OCI-LY7 (cell line): ENCODE data around the gene LRRC28. TPM values are rescaled to one million over a fixed set of nuclear protein-coding genes. Genes with fewer than 3 reads are reported as not detected.

Source experiments
- BruUV-seq: library from RNA; stranded (reverse); fragments of 400-500 nt; replicated peaks from 2 replicates; lab custom pipeline; 2021; lab: Mats Ljungman, UMichigan
- CTCF ChIA-PET: fragments of 300-600 bp; sonication (Branson Sonifier 250); formaldehyde crosslinking; loops from one replicate; lab custom pipeline; 2022; ENCODE audit warnings: antibody characterized with exemption; ENCODE audit not compliant: unreplicated experiment; lab: Charles Lee
- POLR2A ChIA-PET: fragments of 300-600 bp; sonication (Branson Sonifier 250); formaldehyde crosslinking; loops from one replicate; lab custom pipeline; 2022; ENCODE audit warnings: antibody characterized with exemption; lab: Charles Lee
- DNase-seq: peaks from one replicate; pipeline ENCODE4 v3.0.0-alpha.2; 2015; ENCODE audit warnings: low spot score
- H2AFZ ChIP-seq: fragments of 200-600 bp; sonication (generic), shearing (Covaris generic); 2 replicates; pipeline ENCODE4 v1.6.1; 2014; ENCODE audit warnings: mild to moderate bottlenecking, antibody characterized with exemption, low read length, moderate library complexity
- H3K27ac ChIP-seq: fragments of 200-600 bp; sonication (generic); 2 replicates; pipeline ENCODE4 v1.5.1; 2014; ENCODE audit warnings: mixed run types, low read depth, mild to moderate bottlenecking, moderate library complexity, low read length, inconsistent platforms; ENCODE audit not compliant: poor library complexity, severe bottlenecking
- H3K36me3 ChIP-seq: fragments of 200-600 bp; sonication (generic); 2 replicates; pipeline ENCODE4 v1.6.1; 2014; ENCODE audit warnings: mild to moderate bottlenecking, antibody characterized with exemption, low read length, moderate library complexity, mixed read lengths; ENCODE audit not compliant: insufficient read depth
- H3K4me1 ChIP-seq: fragments of 200-600 bp; sonication (generic); 2 replicates; pipeline ENCODE4 v1.5.1; 2014; ENCODE audit warnings: mild to moderate bottlenecking, low read length; ENCODE audit not compliant: insufficient read depth, poor library complexity, severe bottlenecking
- H3K4me2 ChIP-seq: fragments of 200-600 bp; sonication (generic); 2 replicates; pipeline ENCODE4 v1.6.1; 2014; ENCODE audit warnings: mild to moderate bottlenecking, low read length
- H3K4me3 ChIP-seq: fragments of 200-600 bp; sonication (generic); 2 replicates; pipeline ENCODE4 v1.5.1; 2014; ENCODE audit warnings: mild to moderate bottlenecking, low read depth, low read length; ENCODE audit not compliant: poor library complexity, severe bottlenecking
- H3K79me2 ChIP-seq: fragments of 200-600 bp; sonication (generic); 2 replicates; pipeline ENCODE4 v1.6.1; 2016; ENCODE audit warnings: low read depth, mild to moderate bottlenecking, low read length, moderate library complexity, mixed read lengths; ENCODE audit not compliant: insufficient read depth
- H3K9me2 ChIP-seq: fragments of 200-600 bp; sonication (generic); 2 replicates; pipeline ENCODE4 v1.6.1; 2016; ENCODE audit warnings: mild to moderate bottlenecking, low read length, mixed read lengths; ENCODE audit not compliant: insufficient read depth
- H3K9me3 ChIP-seq: fragments of 200-600 bp; sonication (generic); 2 replicates; pipeline ENCODE4 v1.6.1; 2014; ENCODE audit warnings: mild to moderate bottlenecking, mixed run types, low read length, mixed read lengths
- H4K20me1 ChIP-seq: fragments of 200-600 bp; sonication (generic); 2 replicates; pipeline ENCODE4 v1.6.1; 2014; ENCODE audit warnings: mild to moderate bottlenecking, antibody characterized with exemption, low read length, moderate library complexity, mixed read lengths; ENCODE audit not compliant: insufficient read depth
- EZH2phosphoT487 ChIP-seq: fragments of 200-600 bp; sonication (generic); IDR thresholded peaks from 2 replicates; pipeline ENCODE4 v1.6.1; 2018; ENCODE audit warnings: low read depth, borderline replicate concordance, mild to moderate bottlenecking, mixed run types, antibody characterized with exemption, low read length, moderate library complexity, mixed read lengths
- intact Hi-C: fragments of 100-400 bp; cut with micrococcal nuclease; formaldehyde crosslinking; loops from one replicate; pipeline ENCODE4 v1.10.0; 2022; ENCODE audit not compliant: unreplicated experiment
- total RNA-seq, 2 experiments: library from RNA; depleted of rRNA in 1 of 2; stranded (reverse); fragments of >200 nt in 1 of 2; shearing (Covaris generic) in 1 of 2; gene quantifications; 2 replicates each; pipeline ENCODE4 v1.2.3, GENCODE V29; 2014 to 2022
- TF ChIP-seq, protein P1 (sequence below): fragments of 200-600 bp; sonication (generic); conservative IDR thresholded peaks from 2 replicates; pipeline ENCODE4 v1.5.1; 2014; ENCODE audit warnings: mild to moderate bottlenecking, antibody characterized with exemption, low read length, moderate library complexity, mixed read lengths

Gene LRRC28
- total RNA-seq, 2 experiments from 2014 or later: 25.7 to 30.2 TPM

DNA sequence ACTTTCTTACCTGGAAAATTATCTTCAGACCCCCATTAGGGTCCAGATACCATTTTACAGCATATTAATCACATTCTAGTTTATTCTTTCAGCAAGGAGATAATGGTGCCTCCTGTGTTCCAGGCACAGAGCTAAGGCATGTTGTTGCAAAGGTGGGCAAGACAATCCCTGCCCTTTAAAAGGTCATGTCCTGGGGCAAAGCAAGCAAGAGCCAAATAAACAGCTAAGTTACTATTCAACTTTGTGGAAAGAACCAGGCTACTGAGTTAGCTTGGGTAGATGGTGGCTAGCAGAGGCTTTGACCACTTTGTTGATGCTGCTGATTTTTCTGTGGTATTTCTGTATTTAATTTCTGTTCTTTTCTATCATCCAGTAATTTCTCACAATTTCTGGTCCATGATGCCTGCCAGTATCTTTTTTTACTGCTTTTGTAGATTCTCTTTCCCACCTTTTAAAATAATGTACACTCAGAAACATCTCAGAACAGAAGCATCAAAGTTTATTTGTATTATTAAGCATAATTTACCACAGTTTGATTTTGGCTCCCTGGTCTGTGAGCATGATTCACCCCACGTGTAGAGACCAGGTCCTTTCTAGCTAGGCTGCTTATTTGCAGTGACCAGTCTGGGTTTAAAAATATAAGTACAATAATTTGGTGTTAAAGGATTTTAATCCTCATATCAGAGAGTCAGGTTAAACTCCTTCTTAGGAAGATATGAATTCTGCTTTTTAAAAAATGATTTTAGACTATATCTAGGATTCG lies 71.5 kb downstream of the LRRC28 start:
- H3K4me3 ChIP-seq: no peak overlapping the region
- H3K79me2 ChIP-seq: no peaks in the 10 kb centered on the region
- no peak for TF ChIP-seq EZH2phosphoT487
- TF ChIP-seq, protein P1, sequence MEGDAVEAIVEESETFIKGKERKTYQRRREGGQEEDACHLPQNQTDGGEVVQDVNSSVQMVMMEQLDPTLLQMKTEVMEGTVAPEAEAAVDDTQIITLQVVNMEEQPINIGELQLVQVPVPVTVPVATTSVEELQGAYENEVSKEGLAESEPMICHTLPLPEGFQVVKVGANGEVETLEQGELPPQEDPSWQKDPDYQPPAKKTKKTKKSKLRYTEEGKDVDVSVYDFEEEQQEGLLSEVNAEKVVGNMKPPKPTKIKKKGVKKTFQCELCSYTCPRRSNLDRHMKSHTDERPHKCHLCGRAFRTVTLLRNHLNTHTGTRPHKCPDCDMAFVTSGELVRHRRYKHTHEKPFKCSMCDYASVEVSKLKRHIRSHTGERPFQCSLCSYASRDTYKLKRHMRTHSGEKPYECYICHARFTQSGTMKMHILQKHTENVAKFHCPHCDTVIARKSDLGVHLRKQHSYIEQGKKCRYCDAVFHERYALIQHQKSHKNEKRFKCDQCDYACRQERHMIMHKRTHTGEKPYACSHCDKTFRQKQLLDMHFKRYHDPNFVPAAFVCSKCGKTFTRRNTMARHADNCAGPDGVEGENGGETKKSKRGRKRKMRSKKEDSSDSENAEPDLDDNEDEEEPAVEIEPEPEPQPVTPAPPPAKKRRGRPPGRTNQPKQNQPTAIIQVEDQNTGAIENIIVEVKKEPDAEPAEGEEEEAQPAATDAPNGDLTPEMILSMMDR: no peak
- no peaks in the 10 kb centered on the region for H3K4me1 ChIP-seq
- ChIA-PET CTCF (no interaction called here), POLR2A (interaction anchor here (0.6 kb wide), 1 partner anchor 410 kb away, joined by 7 read pairs; the partner anchor contains the start of gene LYSMD4)
- BruUV-seq: no TSS peak
- H3K9me3 ChIP-seq: no peaks in the 10 kb centered on the region
- no peaks in the 10 kb centered on the region for H4K20me1 ChIP-seq
- H2AFZ ChIP-seq: no peak overlapping the region
- H3K27ac ChIP-seq: no peak overlapping the region
- H3K9me2 ChIP-seq: no peaks in the 10 kb centered on the region
- no peak for DNase-seq
- intact Hi-C loops: no loop called here
- H3K4me2 ChIP-seq: no peak overlapping the region
- no peaks in the 10 kb centered on the region for H3K36me3 ChIP-seq

DNA sequence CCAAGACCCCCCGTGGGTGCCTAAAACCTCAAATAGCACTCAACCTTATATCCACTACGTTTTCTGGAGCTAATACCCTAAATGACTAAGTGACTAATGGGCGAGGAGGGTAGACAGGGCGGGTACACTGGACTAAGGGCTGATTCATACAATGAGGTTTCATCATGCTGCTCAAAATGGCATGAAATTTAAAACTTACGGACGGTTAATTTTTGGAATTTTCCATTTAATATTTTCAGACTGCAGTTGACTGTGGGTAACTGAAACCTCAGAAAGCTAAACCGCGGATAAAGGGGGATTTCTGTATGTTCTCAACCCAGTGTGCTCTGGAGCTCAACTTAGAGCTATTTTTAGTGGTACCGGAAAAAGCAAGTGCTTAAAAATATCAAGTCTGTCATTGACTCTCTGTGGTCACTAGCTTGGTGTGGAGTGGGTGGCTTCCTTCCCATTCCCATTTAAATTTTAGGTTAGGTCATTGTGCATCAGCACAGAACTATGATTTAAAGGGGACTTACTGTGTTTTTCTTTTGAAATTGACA lies 72.9 kb downstream of the LRRC28 start:
- Histone ChIP-seq H3K4me2 (no peak overlapping the region), H3K27ac (no peak overlapping the region), H3K9me3 (no peaks in the 10 kb centered on the region), H3K9me2 (no peaks in the 10 kb centered on the region), H3K4me3 (no peak overlapping the region), H3K4me1 (no peaks in the 10 kb centered on the region), H3K79me2 (no peaks in the 10 kb centered on the region), H2AFZ (no peak overlapping the region), H4K20me1 (no peaks in the 10 kb centered on the region), H3K36me3 (no peaks in the 10 kb centered on the region)
- intact Hi-C loops: no loop called here
- ChIA-PET POLR2A (no interaction called here), CTCF (no interaction called here)
- TF ChIP-seq, protein P1: no peak
- no peak for DNase-seq
- BruUV-seq: no TSS peak

DNA sequence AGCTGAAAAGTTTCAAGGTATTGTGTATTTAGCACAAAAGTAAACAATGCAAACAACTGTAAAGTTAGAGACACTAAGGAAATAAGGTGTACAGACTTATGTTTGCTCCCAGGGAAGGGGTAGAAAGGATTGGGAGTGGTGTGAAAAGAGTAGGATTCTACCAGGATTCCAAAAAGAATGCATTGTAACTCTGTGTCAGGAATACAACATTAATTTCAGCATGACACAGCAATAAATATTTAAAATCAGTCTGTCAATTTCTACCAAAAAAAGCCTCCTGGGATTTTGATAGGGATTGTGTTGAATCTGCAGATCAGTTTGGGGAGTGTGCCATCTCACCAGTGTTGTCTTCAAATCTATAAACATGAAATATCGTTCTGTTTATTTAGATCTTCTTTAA lies 73.4 kb downstream of the LRRC28 start:
- POLR2A ChIA-PET: no interaction called here
- H3K36me3 ChIP-seq: no peaks in the 10 kb centered on the region
- CTCF ChIA-PET: no interaction called here

More for the DNA sequence above, 73.4 kb downstream of the LRRC28 start:
- BruUV-seq: no TSS peak
- intact Hi-C loops: no loop called here
- H2AFZ ChIP-seq: no peak overlapping the region
- H4K20me1 ChIP-seq: no peaks in the 10 kb centered on the region
- no peaks in the 10 kb centered on the region for H3K9me2 ChIP-seq
- H3K4me3 ChIP-seq: no peak overlapping the region
- no peaks in the 10 kb centered on the region for H3K4me1 ChIP-seq
- no peak for DNase-seq
- H3K4me2 ChIP-seq: no peak overlapping the region
- H3K9me3 ChIP-seq: no peaks in the 10 kb centered on the region
- no peaks in the 10 kb centered on the region for H3K79me2 ChIP-seq
- TF ChIP-seq EZH2phosphoT487: no peak
- TF ChIP-seq, protein P1: no peak
- H3K27ac ChIP-seq: no peak overlapping the region
